HUDEP-2 (cell line): Measurements from ENCODE around the gene COL9A3.

Experiments used
- DNase-seq, 76 experiments: peaks; one replicate each; lab custom pipeline; 2025; ENCODE audit not compliant: unreplicated experiment in 76 of 76; lab: John Stamatoyannopoulos, UW

COL9A3 gene

GRCh38 chr20:62809530-62810428 is 7.1 kb upstream of the COL9A3 start:
- no peak for DNase-seq

DNA sequence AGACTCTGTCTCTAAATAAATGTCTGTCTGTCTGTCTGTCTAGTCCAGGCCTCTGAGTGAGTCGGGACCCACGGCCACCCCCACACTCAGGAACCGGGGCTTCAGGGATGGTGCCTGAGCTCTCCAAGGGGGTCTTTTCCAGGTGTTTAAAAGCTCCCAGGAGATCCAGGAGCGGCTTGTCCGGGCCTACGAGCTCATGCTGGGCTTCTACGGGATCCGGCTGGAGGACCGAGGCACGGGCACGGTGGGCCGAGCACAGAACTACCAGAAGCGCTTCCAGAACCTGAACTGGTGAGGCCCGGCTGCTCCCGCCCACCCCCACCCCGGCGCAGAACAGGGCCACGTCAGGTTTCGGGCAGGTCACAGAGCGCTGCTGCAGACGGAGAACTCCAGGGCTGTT is 5.5 kb upstream of the COL9A3 start:
- no peak for DNase-seq

GRCh38 chr20:62811720-62812119 is 5.1 kb upstream of the COL9A3 start:
- DNase-seq = no peak

- no peak for DNase-seq
Measured at GRCh38 chr20:62812181-62812906, 4.5 kb upstream of the COL9A3 start.

- DNase-seq = no peak
Measured at GRCh38 chr20:62812907-62813200, 4.0 kb upstream of the COL9A3 start.

GRCh38 chr20:62813588-62813987 is 3.3 kb upstream of the COL9A3 start:
- no peak for DNase-seq

GRCh38 chr20:62814060-62814708 is 2.7 kb upstream of the COL9A3 start:
- DNase-seq = no peak

DNA sequence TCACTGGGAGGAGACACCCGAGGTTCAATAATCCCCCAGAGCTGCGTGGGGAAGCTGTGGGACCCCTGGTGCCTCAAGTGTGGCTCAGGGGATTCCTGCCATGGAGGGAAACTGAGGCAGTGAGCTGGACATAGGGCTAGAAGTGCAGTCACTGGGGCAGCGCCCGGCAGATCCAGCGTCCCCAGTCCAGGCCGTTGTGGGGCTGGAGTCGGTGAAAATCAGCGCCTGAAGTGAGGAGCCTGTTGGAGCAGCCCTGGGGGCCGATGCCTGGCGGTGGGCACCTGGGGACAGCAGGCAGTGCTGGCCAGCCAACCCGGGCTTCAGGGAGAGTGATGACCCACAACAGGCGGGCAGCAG is 2.2 kb upstream of the COL9A3 start:
- DNase-seq = no peak

DNA sequence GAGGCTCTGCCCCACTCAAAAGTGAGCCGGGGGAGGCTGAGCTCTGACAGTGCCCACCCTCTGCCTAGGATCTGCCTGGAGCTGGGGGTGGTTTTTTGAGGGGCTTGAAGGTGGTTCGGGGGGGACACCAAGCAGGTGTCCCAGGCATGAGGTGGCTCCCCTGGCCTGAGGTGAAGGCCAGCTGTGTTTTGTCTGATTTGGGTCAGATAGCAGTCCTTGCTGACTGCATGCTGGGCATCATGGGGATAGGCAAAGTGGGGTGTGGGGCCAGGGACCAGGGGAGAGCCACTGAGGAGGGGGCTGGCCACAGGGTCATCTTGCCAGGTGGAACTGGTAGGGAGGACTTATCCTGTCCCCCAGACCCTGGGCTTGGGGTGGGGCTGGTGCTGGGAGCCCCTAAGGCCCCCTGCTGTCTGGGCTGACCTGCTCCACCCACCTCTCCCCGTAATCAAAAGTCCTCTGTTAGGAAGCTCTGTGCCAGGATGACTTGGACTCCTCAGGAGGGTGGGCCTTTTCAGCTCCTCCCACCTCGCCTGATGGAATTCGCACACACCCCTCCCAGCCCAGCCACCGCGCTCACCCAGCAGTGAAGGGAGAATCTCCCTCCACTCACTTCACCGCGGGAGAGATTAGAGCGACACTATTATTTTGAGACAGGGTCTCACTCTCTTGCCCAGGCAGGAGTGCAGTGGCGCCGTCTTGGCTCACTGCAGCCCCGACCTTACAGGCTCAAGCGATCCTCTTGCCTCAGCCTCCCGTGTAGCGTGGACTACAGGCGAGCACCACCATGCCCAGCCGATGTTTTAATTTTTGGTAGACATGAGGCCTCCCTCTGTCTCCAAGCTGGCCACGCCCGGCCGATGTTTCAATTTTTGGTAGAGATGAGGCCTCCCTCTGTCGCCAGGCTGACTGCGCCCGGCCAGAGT is 1.5 kb upstream of the COL9A3 start:
- DNase-seq = peak in 13 of 76 experiments; percentile 10 to 29 (median 20)

DNA sequence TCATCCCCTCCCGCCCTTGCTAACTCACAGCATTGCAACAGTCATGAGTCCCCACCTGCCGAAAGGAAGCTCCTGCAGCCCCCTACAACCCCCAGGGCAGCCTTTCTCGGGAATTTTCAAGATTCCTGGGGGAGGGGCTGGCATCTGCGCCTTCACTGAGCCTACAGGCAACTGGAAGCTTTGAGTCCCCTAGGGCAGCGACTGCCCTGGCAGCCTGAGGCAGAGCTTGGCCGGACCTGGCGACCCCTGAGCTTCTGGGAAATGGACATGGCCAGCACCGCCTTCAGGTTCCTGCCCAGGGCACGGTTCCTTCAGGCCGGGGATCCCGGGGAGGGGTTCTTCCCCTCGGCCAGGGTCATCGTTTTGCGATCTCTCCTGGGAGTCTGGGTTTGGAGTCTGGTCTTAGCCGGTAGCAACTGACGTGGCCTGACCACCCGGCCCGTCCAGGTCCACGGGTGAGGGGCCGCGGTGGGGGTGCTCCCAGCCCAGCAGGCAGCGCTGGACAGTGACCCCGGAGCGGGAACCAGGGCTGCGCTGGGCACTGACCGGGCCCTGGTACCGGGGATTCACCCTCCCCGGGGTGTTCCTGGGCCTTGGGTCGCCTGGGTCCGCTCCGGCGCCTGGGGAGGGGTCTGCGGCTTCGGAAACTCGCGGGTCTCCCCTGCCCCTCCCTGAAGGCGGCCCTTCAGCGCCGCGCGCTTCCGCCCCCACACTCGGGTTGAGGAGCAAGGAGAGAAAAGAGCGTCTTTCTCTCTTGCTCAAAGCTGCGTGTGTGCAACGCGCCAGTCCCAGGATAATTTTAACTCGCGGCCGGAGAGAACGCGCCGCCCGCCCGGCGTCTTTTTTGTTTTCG is 593 bp upstream of the COL9A3 start:
- no peak for DNase-seq

DNA sequence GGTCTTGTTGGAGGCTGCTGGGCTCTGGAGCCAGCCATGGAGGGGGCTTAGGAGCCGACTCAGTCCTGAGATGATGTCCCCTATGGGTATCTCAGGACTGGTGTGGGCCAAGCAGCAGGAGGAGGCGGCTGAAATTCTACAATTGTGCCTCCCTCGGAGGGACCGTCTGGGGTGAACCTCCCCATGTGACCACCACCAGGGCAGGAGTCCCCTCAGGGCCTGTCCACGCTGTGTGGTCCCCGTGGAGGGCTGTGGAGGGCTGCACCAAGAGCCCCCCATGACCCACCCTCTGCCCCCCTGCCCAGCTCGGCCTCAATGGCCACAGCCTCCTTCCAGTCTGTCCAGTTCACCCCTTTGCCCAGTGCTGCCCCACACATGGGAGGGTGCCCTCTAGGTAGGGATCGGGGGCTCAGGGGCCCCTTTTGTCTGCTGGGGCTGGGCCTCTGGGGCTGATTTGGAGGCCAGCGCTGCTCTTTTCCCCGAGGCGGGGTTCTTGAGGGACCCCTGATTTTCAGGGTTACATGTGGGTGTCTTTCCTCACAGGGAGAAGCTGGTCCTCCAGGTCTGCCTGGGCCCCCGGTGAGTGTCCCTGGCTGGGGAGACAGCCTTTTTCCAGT is 1.2 kb downstream of the COL9A3 start:
- DNase-seq = no peak

DNA sequence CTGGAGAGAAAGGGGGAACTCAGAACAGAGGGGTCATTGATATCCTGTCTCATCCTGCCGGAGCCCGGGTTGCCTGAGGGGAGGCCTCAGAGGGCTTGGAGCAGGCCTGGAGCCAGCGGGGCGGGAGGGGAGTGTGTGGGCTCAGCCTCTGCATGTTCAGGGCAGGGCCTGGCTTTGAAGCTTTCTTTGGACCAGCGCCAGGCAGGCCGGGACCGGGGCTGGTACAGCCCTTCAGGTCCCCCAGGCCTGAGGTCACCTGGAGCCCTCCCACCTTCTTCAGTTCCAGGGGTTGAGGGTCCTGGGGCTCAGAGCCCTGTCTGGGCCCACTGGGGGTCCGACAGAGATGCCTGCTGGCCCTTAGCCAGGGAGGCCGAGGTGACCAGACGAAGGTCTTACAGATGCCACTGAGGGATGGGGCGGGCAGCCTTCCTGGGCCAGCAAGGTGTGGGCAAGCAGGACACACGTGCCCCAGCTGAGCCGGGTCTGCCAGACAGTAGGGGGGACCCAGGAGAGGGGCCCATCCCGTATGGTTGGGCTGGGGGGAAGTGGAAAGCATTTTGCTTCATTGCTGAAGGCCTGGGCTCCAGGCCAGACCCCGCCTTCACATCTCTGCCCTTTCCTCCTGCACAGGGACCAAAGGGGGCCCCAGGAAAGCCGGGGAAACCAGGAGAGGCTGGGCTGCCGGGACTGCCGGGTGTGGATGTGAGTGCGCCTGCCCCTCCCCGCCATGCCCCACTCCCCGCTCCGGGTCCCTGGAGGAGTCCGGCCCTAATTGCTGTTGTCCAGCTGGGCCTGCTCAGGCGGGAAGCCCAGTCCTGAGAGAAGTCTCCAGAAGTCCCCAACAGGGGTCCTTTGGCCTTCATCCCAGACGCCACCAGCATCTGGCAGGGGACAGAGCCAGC is 2.0 kb downstream of the COL9A3 start:
- DNase-seq = peak in 64 of 76 experiments; percentile 10 to 80 (median 53)

DNA sequence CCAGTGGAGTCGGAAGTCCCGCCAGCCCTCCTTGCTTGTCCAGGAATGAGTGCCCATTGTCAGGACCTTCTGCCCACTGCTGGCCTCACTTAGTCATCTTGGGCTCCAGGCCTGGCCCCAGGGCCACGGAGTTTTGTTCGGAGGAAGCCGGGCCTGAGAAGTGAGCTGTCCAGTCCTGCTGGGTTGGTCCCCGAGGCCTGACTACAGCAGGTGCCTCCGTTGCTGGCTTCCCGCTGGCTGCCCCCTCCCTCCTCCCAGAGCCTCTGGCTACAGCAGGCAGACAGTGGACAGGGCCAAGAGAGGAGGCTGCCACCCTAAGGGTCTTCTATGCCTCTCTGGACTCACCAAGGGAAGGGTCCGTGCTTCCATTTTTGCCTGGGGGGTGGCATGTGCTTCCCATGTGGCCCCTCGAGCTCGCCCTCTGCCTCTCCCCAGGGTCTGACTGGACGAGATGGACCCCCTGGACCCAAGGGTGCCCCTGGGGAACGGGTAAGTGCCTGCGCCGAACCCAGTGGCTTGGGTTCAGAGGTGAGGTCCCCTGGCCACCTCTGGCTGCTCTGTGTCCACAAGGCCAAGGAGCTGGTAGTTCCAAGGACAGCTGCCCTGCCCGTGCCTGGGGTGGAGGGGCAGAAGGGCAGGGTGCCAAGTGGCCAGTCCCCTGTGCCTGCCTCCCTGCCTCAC is 2.8 kb downstream of the COL9A3 start:
- no peak for DNase-seq

- peak in 7 of 76 experiments; percentile 6 to 48 (median 21) for DNase-seq
Measured at GRCh38 chr20:62820208-62820961, 3.5 kb downstream of the COL9A3 start.

- DNase-seq = no peak
Measured at GRCh38 chr20:62820962-62821725, 4.3 kb downstream of the COL9A3 start.

- DNase-seq = no peak
Measured at GRCh38 chr20:62821726-62822210, 4.9 kb downstream of the COL9A3 start.
